Activated CD4-positive, alpha-beta T cell treated with anti-CD3 and anti-CD28 coated beads for 36 hours (primary cell): ENCODE data around the gene SH3BP4. TPM values are rescaled to one million over a fixed set of nuclear protein-coding genes. Genes with fewer than 3 reads are reported as not detected.

Source experiments
- ATAC-seq: fragments of 200-7000 bp; cut with Tn5 transposase; one replicate; pipeline ENCODE4 v1.10.0; 2021; ENCODE audit warnings: mild to moderate bottlenecking, moderate library complexity
- CTCF ChIA-PET: fragments of 350-600 bp; sonication (Branson Sonifier 250); formaldehyde crosslinking; loops from one replicate; lab custom pipeline; 2021; ENCODE audit warnings: antibody characterized with exemption; lab: Charles Lee
- POLR2A ChIA-PET: fragments of 350-600 bp; sonication (Branson Sonifier 250); formaldehyde crosslinking; loops from one replicate; lab custom pipeline; 2021; ENCODE audit warnings: antibody characterized with exemption, inconsistent platforms; lab: Charles Lee
- DNase-seq: peaks from one replicate; pipeline ENCODE4 v3.0.0-alpha.2; 2020
- H3K27ac Mint-ChIP-seq: one replicate; pipeline ENCODE4 v1.8.0; 2021; ENCODE audit warnings: mixed read lengths
- H3K27me3 Mint-ChIP-seq: one replicate; pipeline ENCODE4 v1.8.0; 2021; ENCODE audit warnings: mixed read lengths
- H3K36me3 Mint-ChIP-seq: one replicate; pipeline ENCODE4 v1.8.0; 2021; ENCODE audit warnings: low read depth, mixed read lengths
- H3K4me1 Mint-ChIP-seq: one replicate; pipeline ENCODE4 v1.8.0; 2021; ENCODE audit warnings: mixed read lengths
- H3K4me3 Mint-ChIP-seq: one replicate; pipeline ENCODE4 v1.8.0; 2021; ENCODE audit warnings: mild to moderate bottlenecking, moderate library complexity, mixed read lengths
- H3K9me3 Mint-ChIP-seq: one replicate; pipeline ENCODE4 v1.8.0; 2021; ENCODE audit warnings: low read depth, mixed read lengths
- intact Hi-C, 2 experiments: fragments of 100-400 bp; cut with DNase I in 1 of 2; cut with micrococcal nuclease in 1 of 2; formaldehyde crosslinking; loops; one replicate each; pipeline versions ENCODE4 v1.14.2 to v1.15.1; 2022 to 2024; cut with DNase I, micrococcal nuclease
- total RNA-seq, 2 experiments: library from RNA; stranded (reverse); gene quantifications; one replicate each; pipeline ENCODE4 v1.2.3, GENCODE V29; 2021

SH3BP4 gene
- total RNA-seq, 2 experiments from 2014 or later = 0.21 to 0.32 TPM

DNA sequence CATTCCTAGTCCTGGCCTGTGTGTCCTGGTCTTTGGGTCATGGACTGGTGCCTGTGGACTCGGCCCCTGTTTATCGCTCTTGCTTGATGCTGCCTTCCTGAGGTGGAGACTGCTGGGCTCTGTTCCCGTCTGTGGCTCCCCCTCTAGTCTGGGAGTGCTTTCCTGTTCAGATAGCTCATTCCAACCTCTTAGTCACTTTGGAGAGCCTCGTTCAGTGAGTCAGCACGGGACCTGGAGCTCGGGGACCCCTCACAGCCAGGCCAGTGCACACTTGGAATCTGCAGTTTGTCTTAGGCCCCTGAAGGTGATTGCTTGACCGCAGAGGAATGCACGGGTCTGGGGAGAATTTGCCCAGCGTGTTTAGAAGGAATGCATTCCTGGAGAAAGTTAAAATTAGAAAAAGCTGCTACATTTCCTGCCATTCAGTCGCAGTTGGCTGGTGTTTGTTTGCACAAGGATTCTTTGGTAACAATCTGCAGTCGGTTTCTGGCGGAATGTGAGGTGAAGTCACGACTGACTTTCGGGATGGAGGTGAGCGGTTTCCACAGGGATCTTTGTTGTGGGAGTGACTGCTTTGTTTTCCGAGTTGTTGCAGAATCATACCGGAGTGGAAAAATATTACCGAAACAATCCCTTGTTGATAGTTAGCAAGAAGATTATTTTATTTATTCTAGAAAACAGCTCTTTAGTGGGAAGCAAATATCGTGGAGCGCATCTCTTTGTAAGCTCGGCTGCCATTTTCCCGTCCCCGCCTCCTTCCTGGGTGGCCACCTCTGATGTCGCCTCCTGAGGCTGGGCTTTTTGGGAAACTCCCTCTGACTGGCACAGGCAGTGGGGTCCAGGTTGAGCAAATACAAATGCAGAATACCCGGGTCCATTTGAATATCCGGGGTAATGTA, 29.6 kb downstream of the SH3BP4 start:
- DNase-seq (no peak), ATAC-seq (no peak)
- Mint-ChIP-seq H3K9me3 (peaks cover 2% of the 10 kb centered on the region), H3K4me3 (no peak overlapping the region), H3K27me3 (no peaks in the 10 kb centered on the region), H3K36me3 (no peaks in the 10 kb centered on the region), H3K4me1 (no peaks in the 10 kb centered on the region), H3K27ac (no peak overlapping the region)
- CTCF ChIA-PET = no interaction called here
- intact Hi-C loops = no loop called here
- POLR2A ChIA-PET = no interaction called here

DNA sequence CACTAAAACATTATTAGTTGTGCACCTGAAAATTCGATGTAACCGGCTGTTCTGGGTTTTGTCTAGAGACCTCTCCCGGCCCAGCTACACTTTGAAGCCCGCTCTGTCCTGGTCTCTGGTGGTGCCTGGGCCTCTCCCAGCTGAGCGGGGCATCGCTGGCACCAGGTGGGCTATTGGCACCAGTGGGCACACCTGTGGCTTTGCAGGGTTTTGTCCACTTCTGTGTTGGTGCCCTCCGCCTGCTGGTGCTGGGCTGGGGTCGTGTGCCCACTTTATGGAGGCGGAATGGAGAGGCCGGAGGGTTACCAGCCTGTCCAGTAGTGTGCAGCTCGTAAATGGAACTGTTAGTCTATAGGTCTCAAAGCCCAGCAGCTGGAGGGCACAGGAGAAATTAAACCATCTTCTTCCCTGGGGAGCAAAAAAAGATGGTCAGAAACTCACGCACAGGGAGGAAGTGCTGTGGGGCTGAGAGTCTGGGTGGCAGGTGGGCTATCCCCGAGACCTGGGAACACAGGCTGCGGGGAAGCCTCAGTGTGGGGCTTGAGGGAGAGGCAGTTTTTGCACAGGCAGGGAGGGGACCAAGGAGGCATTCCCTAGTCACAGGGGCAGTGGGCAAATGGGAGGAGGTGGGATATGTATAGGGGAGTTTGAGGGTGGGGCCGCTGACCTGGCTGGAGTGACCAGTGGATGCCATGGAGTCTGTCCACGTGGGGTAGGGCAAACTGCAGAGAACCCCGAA, 30.4 kb downstream of the SH3BP4 start:
- CTCF ChIA-PET = no interaction called here
- no peaks in the 10 kb centered on the region for H3K36me3 Mint-ChIP-seq
- DNase-seq = no peak

DNA sequence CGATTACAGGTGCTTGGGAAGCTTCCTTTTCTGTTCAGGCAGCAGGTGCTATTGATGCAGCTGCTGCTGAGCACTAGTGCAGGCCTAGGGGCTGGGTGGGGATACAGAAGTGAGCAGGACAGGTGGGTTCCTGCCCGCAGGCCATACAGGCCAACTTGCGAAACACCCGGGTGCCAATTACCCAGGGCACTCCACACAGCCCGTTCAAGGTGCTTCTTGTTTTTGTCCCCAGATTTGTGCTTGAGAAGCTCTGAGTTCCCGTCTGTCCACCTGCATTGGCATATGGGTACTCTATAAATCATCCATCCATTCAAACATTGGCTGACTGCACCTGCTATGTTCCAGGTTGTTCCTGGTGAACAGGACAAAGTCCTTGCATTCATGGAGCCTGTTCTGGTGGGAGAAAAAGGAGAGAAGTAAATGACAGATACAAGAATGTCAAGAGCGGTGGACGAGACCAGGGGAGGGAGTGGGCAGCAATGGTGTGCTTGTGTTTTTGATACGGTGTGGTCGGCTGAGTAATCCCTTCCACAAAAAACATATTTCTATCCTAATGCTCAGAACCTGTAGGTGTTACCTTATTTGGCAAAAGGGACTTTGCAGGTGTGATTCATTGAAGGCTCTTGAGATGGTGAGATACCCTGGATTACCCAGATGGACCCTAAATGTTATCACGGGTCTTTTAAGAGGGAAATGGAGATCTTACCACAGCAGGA, 31.4 kb downstream of the SH3BP4 start:
- Mint-ChIP-seq H3K27ac (no peak overlapping the region), H3K4me3 (no peak overlapping the region), H3K4me1 (no peaks in the 10 kb centered on the region), H3K27me3 (no peaks in the 10 kb centered on the region), H3K36me3 (no peaks in the 10 kb centered on the region), H3K9me3 (peaks cover 2% of the 10 kb centered on the region)
- POLR2A ChIA-PET = no interaction called here
- CTCF ChIA-PET = no interaction called here
- DNase-seq (no peak), ATAC-seq (no peak)
- intact Hi-C loops = no loop called here

More for the DNA sequence above, 30.4 kb downstream of the SH3BP4 start:
- Mint-ChIP-seq H3K27ac (no peak overlapping the region), H3K27me3 (no peaks in the 10 kb centered on the region), H3K4me3 (no peak overlapping the region), H3K4me1 (no peaks in the 10 kb centered on the region), H3K9me3 (peaks cover 2% of the 10 kb centered on the region)
- POLR2A ChIA-PET = no interaction called here
- no peak for ATAC-seq
- intact Hi-C loops = no loop called here

GRCh38 chr2:234985608-234986245, 33.9 kb downstream of the SH3BP4 start:
- ATAC-seq = no peak
- Mint-ChIP-seq H3K27ac (no peak overlapping the region), H3K4me1 (no peaks in the 10 kb centered on the region), H3K4me3 (no peak overlapping the region), H3K27me3 (peaks cover 2% of the 10 kb centered on the region), H3K9me3 (no peaks in the 10 kb centered on the region), H3K36me3 (no peaks in the 10 kb centered on the region)
- intact Hi-C loops = no loop called here
- ChIA-PET POLR2A (interaction anchor here (0.7 kb wide), 1 partner anchor 281 kb away, joined by 11 read pairs; no protein-coding TSS in a partner anchor), CTCF (no interaction called here)
- no peak for DNase-seq

GRCh38 chr2:234986390-234986789, 34.6 kb downstream of the SH3BP4 start:
- POLR2A ChIA-PET = no interaction called here
- no peak for ATAC-seq
- Mint-ChIP-seq H3K27me3 (peaks cover 2% of the 10 kb centered on the region), H3K4me1 (no peaks in the 10 kb centered on the region), H3K27ac (no peak overlapping the region), H3K4me3 (no peak overlapping the region), H3K9me3 (no peaks in the 10 kb centered on the region), H3K36me3 (no peaks in the 10 kb centered on the region)
- no peak for DNase-seq
- intact Hi-C loops = no loop called here
- CTCF ChIA-PET = no interaction called here

- H3K4me1 Mint-ChIP-seq = no peaks in the 10 kb centered on the region
- peaks cover 2% of the 10 kb centered on the region for H3K27me3 Mint-ChIP-seq
- DNase-seq = no peak
- POLR2A ChIA-PET = no interaction called here
- CTCF ChIA-PET = no interaction called here
- intact Hi-C loops = no loop called here
- ATAC-seq = no peak
- H3K36me3 Mint-ChIP-seq = no peaks in the 10 kb centered on the region
- no peak overlapping the region for H3K4me3 Mint-ChIP-seq
- no peak overlapping the region for H3K27ac Mint-ChIP-seq
- H3K9me3 Mint-ChIP-seq = no peaks in the 10 kb centered on the region
Observed at GRCh38 chr2:234986876-234987720, 35.3 kb downstream of the SH3BP4 start.

DNA sequence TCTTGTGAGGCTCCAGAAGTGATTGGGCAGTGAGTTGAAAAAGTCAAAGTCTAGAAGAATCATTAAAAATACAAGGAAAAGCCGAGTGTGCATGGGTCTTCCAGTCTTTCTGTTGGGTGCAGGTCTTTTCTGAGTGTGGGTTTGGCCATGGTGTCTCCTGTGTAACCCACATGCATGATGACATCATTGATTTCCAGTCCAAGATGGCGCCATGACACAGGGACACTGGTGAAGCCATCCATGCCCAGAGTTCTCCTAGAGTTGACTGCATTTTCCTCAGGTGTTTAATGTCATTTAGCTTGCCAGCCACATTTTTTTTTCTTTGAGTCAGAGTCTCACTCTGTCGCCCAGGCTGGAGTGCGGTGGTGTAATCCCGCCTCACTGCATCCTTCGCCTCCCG, 35.9 kb downstream of the SH3BP4 start:
- ChIA-PET POLR2A (no interaction called here), CTCF (no interaction called here)
- intact Hi-C loops = no loop called here
- Mint-ChIP-seq H3K36me3 (no peaks in the 10 kb centered on the region), H3K27me3 (peaks cover 2% of the 10 kb centered on the region), H3K4me1 (no peaks in the 10 kb centered on the region), H3K4me3 (no peak overlapping the region), H3K27ac (no peak overlapping the region), H3K9me3 (no peaks in the 10 kb centered on the region)
- no peak for DNase-seq
- no peak for ATAC-seq

- ChIA-PET POLR2A (no interaction called here), CTCF (no interaction called here)
- intact Hi-C loops = no loop called here
- Mint-ChIP-seq H3K27me3 (peaks cover 4% of the 10 kb centered on the region), H3K36me3 (no peaks in the 10 kb centered on the region), H3K9me3 (no peaks in the 10 kb centered on the region), H3K4me1 (no peaks in the 10 kb centered on the region), H3K27ac (no peak overlapping the region), H3K4me3 (no peak overlapping the region)
- ATAC-seq (no peak), DNase-seq (no peak)
Observed at GRCh38 chr2:234988491-234988890, 36.7 kb downstream of the SH3BP4 start.

GRCh38 chr2:234989183-234989701, 37.4 kb downstream of the SH3BP4 start:
- Mint-ChIP-seq H3K4me3 (no peak overlapping the region), H3K9me3 (no peaks in the 10 kb centered on the region), H3K27me3 (peaks cover 8% of the 10 kb centered on the region), H3K27ac (no peak overlapping the region), H3K36me3 (no peaks in the 10 kb centered on the region), H3K4me1 (no peaks in the 10 kb centered on the region)
- ChIA-PET POLR2A (no interaction called here), CTCF (interaction anchor here (0.7 kb wide), 1 partner anchor 10 kb away, joined by 5 read pairs; no protein-coding TSS in a partner anchor)
- no peak for ATAC-seq
- intact Hi-C loops = no loop called here
- no peak for DNase-seq

DNA sequence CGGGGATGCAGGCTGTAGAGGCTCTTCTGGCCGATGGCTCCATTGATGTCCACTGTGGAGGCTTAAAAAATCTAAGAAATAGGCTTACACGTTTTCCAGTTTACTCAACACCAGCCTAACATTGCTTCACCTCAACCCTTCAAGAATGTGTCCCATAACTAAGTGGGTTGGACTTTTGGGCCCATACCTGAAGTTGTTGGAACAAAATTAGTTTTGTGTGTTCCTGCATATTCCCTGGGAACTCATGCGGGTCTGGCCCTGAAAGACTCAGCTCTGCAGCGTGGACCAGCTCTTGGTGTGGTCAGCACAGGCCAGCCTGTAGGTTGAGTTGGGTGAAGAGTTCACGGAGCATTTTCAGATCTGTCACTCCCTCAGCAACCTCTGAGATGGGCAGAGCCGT, 38.5 kb downstream of the SH3BP4 start:
- no peak overlapping the region for H3K4me3 Mint-ChIP-seq
- H3K36me3 Mint-ChIP-seq = no peaks in the 10 kb centered on the region
- CTCF ChIA-PET = no interaction called here
- no peak for ATAC-seq
- DNase-seq = no peak
- POLR2A ChIA-PET = no interaction called here
- no peak overlapping the region for H3K27ac Mint-ChIP-seq
- intact Hi-C loops = no loop called here
- no peaks in the 10 kb centered on the region for H3K4me1 Mint-ChIP-seq
- H3K27me3 Mint-ChIP-seq = peaks cover 10% of the 10 kb centered on the region
- no peaks in the 10 kb centered on the region for H3K9me3 Mint-ChIP-seq
